Colonic mucosa (tissue), 4 donors: Measurements from ENCODE around the gene FBXL4. TPM values are rescaled to one million over a fixed set of nuclear protein-coding genes. Genes with fewer than 3 reads are reported as not detected.

Experiments used
- DNase-seq: peaks from one replicate; pipeline ENCODE4 v3.0.0-alpha.2; 2020
- H3K27ac ChIP-seq: fragments of 200-600 bp; one replicate; pipeline ENCODE4 v1.8.0; 2021
- H3K27me3 ChIP-seq: fragments of 200-600 bp; one replicate; pipeline ENCODE4 v1.8.0; 2021
- H3K36me3 ChIP-seq: fragments of 200-600 bp; one replicate; pipeline ENCODE4 v1.8.0; 2021
- H3K4me1 ChIP-seq: fragments of 200-600 bp; one replicate; pipeline ENCODE4 v1.8.0; 2021; ENCODE audit warnings: mild to moderate bottlenecking
- H3K4me3 ChIP-seq: fragments of 200-600 bp; one replicate; pipeline ENCODE4 v1.8.0; 2021
- H3K9ac ChIP-seq, 2 donors: one replicate each; pipeline ENCODE4 v1.7.0; 2013; ENCODE audit warnings: control low read depth in 2 of 2, low read depth in 2 of 2, low read length in 2 of 2
- H3K9me3 ChIP-seq: fragments of 200-600 bp; one replicate; pipeline ENCODE4 v1.8.0; 2021
- intact Hi-C: fragments of 100-400 bp; cut with DNase I; formaldehyde crosslinking; loops from one replicate; pipeline ENCODE4 v1.14.1; 2022
- total RNA-seq, 2 donors: library from RNA; stranded (reverse); fragmentation: NEBNext Ultra II Directional in 1 of 2; extraction: Animal tissue kit (Norgen Biotek cat#: 25700) in 1 of 2; gene quantifications; one replicate each; pipeline ENCODE4 v1.2.1, GENCODE V29; 2021
- TF ChIP-seq, protein P1 (sequence below): fragments of 200-600 bp; IDR thresholded peaks from one replicate; pipeline ENCODE4 v1.8.0; 2022; ENCODE audit warnings: antibody characterized with exemption, mild to moderate bottlenecking
- donor health status: healthy.
- donor health status: DM: no; HTN: no; CAD: no.
- donor health status: DM: no; HTN: no; CAD: no.

Gene FBXL4
- total RNA-seq, 2 donors from 2014 or later: 10.6 to 16.1 TPM

GRCh38 chr6:98823428-98824161 is 124.2 kb downstream of the FBXL4 start:
- no peak for DNase-seq
- Histone ChIP-seq H3K27me3 (peaks cover 52% of the 10 kb centered on the region), H3K4me1 (no peaks in the 10 kb centered on the region), H3K27ac (no peak overlapping the region), H3K4me3 (no peak overlapping the region), H3K9ac (no peak overlapping the region), H3K36me3 (no peaks in the 10 kb centered on the region), H3K9me3 (no peaks in the 10 kb centered on the region)
- intact Hi-C loops: no loop called here
- TF ChIP-seq, protein P1, sequence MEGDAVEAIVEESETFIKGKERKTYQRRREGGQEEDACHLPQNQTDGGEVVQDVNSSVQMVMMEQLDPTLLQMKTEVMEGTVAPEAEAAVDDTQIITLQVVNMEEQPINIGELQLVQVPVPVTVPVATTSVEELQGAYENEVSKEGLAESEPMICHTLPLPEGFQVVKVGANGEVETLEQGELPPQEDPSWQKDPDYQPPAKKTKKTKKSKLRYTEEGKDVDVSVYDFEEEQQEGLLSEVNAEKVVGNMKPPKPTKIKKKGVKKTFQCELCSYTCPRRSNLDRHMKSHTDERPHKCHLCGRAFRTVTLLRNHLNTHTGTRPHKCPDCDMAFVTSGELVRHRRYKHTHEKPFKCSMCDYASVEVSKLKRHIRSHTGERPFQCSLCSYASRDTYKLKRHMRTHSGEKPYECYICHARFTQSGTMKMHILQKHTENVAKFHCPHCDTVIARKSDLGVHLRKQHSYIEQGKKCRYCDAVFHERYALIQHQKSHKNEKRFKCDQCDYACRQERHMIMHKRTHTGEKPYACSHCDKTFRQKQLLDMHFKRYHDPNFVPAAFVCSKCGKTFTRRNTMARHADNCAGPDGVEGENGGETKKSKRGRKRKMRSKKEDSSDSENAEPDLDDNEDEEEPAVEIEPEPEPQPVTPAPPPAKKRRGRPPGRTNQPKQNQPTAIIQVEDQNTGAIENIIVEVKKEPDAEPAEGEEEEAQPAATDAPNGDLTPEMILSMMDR: no peak

DNA sequence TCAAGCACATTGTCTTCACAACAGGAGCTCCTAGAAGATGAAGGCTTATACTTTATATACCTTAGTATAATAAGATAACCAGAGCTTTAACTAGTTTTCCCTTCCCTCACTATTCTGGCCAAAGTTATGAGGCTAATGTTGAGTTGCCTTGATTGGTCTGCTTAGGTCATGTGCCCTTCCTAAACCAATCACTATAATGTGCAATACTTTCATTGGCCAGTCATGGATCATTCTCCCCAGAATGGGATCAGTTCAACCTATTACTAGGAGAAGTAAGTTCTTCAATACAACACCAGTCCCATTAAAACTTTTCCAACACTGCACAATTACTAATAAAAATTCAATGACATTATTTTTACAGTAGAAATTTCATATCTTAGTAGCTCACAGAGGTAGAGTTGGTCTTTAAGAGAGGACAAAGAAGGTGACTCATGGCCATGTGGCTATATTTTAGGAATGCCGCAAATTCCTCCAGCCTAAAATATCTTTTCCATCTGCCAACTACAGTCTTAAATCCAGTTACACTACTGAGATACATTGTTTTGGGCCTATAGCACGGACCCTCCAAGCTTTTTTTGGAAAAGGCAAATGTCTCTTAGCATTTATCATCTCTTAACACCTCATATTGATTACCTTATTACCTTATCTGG is 125.9 kb downstream of the FBXL4 start:
- Histone ChIP-seq H3K27me3 (peaks cover 36% of the 10 kb centered on the region), H3K4me1 (no peaks in the 10 kb centered on the region), H3K27ac (no peak overlapping the region), H3K9ac (no peak overlapping the region), H3K4me3 (no peak overlapping the region), H3K36me3 (no peaks in the 10 kb centered on the region), H3K9me3 (no peaks in the 10 kb centered on the region)
- DNase-seq: no peak
- TF ChIP-seq, protein P1: no peak
- intact Hi-C loops: no loop called here

Other genes with a start within 250 kb of the FBXL4 start
- gene POU3F2, start 113.4 kb downstream of the FBXL4 start, total RNA-seq: not detected